ENCODE measurements around the gene SMAD4.

SMAD4 gene

GRCh38 chr18:51029694-51030536 is at the start of gene SMAD4:
SMAD4 (plus strand) TSS chr18:51030213; CDS start chr18:51047047, 16,834 bp downstream.
- TF ChIP-seq, protein P1, sequence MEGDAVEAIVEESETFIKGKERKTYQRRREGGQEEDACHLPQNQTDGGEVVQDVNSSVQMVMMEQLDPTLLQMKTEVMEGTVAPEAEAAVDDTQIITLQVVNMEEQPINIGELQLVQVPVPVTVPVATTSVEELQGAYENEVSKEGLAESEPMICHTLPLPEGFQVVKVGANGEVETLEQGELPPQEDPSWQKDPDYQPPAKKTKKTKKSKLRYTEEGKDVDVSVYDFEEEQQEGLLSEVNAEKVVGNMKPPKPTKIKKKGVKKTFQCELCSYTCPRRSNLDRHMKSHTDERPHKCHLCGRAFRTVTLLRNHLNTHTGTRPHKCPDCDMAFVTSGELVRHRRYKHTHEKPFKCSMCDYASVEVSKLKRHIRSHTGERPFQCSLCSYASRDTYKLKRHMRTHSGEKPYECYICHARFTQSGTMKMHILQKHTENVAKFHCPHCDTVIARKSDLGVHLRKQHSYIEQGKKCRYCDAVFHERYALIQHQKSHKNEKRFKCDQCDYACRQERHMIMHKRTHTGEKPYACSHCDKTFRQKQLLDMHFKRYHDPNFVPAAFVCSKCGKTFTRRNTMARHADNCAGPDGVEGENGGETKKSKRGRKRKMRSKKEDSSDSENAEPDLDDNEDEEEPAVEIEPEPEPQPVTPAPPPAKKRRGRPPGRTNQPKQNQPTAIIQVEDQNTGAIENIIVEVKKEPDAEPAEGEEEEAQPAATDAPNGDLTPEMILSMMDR (IDR thresholded peaks at IDR 0.05; ENCODE audit: low read depth, low read length) = no peak
- DNase-seq (ENCODE audit: low read depth, low spot score) = peak; percentile 96
- in situ Hi-C loops (cut with HindIII; ENCODE audit: low sequenced_read_pairs) = no loop called here
- H3K4me3 ChIP-seq (ENCODE audit: low read depth, low read length) = peak within 1 kb of the TSS; percentile 76

DNA sequence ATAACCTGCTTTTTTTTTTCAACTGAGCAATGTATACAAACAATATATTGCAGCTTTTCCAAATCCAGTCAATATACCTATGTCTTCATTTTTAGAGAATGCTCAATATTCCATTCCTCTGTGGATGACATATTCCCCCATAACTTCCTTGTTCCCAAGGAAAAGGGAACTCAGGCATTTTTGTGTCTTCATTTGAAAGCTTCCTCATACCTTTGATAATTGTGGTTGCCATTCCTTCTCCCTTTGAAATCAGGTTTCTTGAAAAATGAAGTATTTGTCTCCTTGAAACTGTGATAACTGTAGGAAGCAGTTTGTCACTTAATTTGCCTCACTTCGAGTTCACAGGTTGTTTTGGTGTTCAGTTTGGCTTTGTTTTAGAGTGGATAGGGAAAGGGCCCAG is 48.6 kb upstream of the SMAD4 start:
- DNase-seq (ENCODE audit: low read depth, low spot score) = no peak
- TF ChIP-seq, protein P1 (IDR thresholded peaks at IDR 0.05; ENCODE audit: low read depth, low read length) = no peak

GRCh38 chr18:50982086-50982801 is 47.8 kb upstream of the SMAD4 start:
- TF ChIP-seq, protein P1 (IDR thresholded peaks at IDR 0.05; ENCODE audit: low read depth, low read length) = no peak
- H3K4me3 ChIP-seq (ENCODE audit: low read depth, low read length) = no peak overlapping the region
- in situ Hi-C loops (cut with HindIII; ENCODE audit: low sequenced_read_pairs) = no loop called here
- DNase-seq (ENCODE audit: low read depth, low spot score) = no peak

More for the DNA sequence above, 48.6 kb upstream of the SMAD4 start:
- H3K4me3 ChIP-seq (ENCODE audit: low read depth, low read length) = no peak overlapping the region
- in situ Hi-C loops (cut with HindIII; ENCODE audit: low sequenced_read_pairs) = no loop called here

DNA sequence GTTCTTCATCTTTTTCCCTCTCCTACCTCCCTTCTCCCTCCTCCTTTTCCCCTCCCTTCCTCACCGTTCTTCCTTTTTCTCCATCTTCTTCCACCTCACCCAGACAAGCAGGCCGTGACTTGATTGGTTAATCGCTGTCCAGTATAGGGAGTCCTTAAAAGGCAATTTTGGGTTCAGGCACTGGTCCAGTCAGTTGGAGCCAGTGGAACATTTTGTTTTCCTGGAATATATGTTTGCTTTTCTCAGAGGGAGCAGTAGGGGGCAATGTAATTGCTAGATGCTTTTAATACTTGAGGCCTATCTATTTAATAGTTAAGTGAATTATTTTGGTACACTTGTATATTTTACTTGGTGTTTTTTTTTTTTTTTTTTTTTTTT is 47.2 kb upstream of the SMAD4 start:
- TF ChIP-seq, protein P1 (IDR thresholded peaks at IDR 0.05; ENCODE audit: low read depth, low read length) = no peak
- H3K4me3 ChIP-seq (ENCODE audit: low read depth, low read length) = no peak overlapping the region
- DNase-seq (ENCODE audit: low read depth, low spot score) = peak; percentile 25
- in situ Hi-C loops (cut with HindIII; ENCODE audit: low sequenced_read_pairs) = no loop called here

DNA sequence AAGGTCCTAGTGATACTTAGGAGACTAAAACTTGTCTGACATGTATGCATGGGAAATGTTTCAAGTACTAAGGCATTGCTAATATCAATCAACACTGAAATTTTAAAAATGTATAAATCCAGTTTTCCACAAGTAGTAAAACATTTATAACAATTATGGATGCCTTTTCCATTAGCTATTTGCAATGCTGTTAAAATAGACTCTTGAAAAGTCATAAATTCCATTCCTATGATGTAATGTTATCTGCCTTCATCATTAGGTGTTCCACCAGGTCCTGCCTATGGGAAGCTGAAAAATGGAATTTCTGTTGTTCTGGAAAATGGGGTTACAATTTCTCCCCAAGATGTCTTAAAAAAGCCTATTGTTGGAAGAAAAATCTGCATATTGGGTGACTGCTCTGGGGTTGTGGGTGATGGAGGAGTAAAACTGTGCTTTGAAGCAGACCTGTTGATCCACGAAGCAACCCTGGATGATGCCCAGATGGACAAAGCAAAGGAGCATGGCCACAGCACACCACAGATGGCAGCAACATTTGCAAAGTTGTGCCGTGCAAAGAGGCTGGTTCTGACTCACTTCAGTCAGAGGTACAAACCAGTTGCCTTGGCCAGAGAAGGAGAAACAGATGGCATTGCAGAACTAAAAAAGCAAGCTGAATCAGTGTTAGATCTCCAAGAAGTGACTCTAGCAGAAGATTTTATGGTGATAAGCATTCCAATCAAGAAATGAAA is 43.5 kb upstream of the SMAD4 start:
- in situ Hi-C loops (cut with HindIII; ENCODE audit: low sequenced_read_pairs) = no loop called here
- DNase-seq (ENCODE audit: low read depth, low spot score) = peak; percentile 23

GRCh38 chr18:50987261-50987660 is 42.8 kb upstream of the SMAD4 start:
- TF ChIP-seq, protein P1 (IDR thresholded peaks at IDR 0.05; ENCODE audit: low read depth, low read length) = no peak
- no peak for DNase-seq (ENCODE audit: low read depth, low spot score)
- H3K4me3 ChIP-seq (ENCODE audit: low read depth, low read length) = no peak overlapping the region
- in situ Hi-C loops (cut with HindIII; ENCODE audit: low sequenced_read_pairs) = no loop called here

More for the DNA sequence above, 43.5 kb upstream of the SMAD4 start:
- no peak overlapping the region for H3K4me3 ChIP-seq (ENCODE audit: low read depth, low read length)
- TF ChIP-seq, protein P1 (IDR thresholded peaks at IDR 0.05; ENCODE audit: low read depth, low read length) = no peak

All from astrocyte of the spinal cord (primary cell).